HG03442 (cell line): ENCODE measurements around the gene SCNN1B.
"Not testable (repeated sequence)": the region's sequence is repeated elsewhere in the genome, so short reads cannot be mapped to it uniquely, and the experiment has no call there.

Experiments used
- ATAC-seq: cut with Tn5 transposase; IDR thresholded peaks from one replicate; pipeline ENCODE4 v1.9.1; 2021; ENCODE audit warnings: mild to moderate bottlenecking, moderate library complexity; ENCODE audit not compliant: unreplicated experiment

Gene SCNN1B

DNA sequence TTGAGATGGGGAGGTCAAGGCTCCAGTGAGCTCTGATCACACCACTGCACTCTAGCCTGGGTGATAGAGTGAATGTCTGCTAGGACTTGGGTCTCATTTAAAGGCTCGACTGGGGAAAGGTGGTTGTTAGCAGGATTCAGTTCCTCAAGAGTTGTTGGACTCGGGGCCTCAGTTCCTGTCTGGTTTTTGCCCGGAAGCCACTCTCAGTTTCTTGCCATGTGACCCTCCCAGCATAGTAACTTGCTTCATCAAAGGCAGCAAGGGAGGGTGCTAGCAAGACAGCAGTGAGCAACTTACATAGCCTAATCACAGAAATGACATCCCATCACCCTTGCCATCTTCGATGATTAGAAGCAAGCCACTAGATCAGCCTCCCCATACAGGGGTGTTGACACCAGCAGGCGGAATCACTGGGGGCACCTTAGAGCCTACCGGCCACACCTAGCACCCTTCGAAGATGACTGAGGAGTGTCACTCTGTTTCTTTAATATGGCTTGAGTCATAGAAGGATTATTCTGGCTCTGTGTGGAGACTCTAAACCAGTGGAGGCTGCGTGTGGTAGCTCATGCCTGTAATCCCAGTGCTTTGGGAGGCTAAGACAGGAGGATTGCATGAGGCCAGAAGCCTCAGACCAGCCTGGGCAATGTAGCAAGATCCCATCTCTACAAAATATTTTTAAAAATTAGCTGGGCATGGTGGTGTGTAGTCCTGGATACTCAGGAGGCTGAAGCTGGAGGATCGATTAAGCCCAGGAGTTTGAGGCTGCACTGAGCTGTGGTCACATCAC lies 13.2 kb upstream of the SCNN1B start:
- ATAC-seq = no peak

DNA sequence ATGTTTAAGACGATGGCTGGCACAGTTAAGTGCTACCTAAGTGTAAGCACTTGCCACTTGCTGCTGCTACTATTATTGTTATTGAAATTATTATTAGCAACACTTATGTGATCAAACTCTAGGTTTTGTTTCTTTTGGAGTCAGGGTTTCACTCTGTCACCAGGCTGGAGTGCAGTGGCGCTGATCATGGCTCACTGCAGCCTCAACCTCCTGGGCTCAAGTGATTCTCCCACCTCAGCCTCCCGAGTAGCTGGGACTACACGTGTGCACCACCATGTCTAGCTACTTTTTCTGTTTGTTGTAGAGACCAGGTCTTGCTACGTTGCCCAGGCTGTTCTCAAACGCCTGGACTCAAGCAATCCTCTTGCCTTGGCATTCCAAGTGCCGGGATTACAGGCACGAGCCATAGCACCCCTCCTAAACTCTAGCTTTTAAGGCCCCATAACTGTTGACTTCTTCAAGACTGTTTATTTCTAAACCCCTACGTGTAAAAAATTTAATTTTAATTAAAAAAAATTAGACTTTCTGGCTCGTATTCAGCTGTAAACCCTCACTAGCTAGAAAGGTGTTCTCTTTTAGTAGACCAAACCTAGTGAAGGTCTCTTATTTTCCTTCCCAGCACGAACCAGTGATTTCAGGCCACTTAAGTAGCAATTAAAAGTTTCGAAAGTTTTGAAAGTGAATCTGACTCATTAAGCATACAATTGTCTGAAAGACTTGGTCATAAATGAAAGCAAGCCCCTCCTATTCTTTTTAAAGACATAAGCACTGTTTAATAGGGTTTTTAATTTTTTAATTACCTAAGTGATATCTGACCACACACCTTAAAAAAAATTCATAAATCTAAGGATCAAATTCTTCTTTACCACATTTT lies 11.7 kb upstream of the SCNN1B start:
- ATAC-seq = no peak

DNA sequence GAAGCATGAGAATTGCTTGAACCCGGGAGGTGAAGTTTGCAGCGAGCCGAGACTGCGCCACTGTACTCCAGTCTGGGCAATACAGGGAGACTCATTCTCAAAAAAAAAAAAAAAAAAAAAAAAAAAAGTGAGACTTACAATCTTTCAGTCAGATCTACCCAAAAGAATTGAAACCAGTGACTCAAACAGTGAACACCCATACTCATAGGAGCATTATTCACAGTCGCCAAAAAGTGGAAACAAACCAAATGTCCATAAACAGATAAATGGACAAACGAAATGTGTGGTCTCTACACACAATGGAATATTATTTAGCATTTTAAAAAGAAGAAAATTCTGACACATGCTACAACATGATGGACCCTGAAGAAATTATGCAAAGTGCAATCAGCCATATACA lies 9.1 kb upstream of the SCNN1B start:
- ATAC-seq = peak; percentile 67

DNA sequence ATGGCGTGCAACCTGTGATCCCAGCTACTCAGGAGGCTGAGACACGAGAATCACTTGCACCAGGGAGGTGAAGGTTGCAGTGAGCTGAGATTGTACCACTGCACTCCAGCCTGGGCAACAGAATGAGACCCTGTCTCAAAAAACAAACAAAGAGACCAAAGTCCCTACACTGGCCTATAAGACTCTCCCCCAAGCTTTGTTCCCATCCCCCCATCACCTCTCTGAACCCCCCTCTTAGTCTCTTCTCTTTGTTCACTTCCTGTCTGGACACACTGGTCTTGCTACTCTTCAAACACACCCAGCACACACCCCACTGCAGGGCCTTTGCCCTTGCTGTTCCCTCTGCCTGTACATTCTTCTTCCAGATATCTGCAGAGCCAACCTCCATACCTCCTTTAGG lies 7.8 kb upstream of the SCNN1B start:
- ATAC-seq = no peak

DNA sequence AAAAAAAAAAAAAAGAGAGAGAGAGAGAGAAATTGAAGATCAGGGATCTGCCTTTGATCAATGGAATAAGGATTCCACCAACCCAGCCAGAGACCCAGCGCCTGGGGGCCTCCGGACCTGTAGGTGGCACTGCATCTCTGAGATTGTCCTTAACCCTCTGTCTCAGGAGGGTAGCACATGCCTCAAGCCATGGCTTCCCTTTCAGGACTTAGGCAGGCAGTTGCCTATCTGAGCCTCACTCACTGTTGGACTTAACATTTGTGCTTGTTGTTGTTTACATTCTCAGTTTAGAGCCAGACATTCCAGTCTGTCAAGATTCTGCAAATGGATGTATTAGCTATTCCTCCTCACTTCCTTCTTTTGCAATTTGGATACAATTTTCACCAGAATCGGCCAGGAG lies 5.1 kb upstream of the SCNN1B start:
- ATAC-seq = no peak

DNA sequence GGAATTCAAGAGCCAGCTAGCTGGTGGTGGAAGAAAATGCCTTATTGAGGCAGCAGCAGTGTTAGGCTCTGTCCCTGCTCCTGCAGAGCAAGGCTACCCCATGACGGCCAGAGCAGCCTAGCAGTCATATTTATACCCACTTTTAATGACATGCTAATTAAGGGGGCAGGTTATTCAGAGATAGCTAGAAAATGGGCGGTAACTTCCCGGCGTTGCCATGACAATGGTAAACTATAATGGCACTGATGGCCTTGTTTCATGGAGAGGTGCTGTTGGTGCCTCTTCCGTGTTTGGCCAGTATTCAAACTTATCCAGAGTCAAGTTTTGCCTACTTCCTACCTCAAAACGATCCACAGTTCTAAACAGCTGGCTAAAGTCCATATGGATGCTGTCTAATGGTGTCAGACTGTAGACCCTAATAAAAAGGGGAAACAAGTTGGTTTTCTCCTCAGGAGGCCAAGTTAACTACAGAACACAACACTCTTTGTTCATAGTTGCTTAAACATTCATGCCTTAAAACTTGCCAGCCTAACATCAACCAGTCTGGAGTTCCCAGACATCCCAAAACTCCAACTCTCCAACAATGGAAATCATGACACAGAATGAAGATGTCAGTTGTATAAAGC lies 3.7 kb upstream of the SCNN1B start:
- no peak for ATAC-seq

DNA sequence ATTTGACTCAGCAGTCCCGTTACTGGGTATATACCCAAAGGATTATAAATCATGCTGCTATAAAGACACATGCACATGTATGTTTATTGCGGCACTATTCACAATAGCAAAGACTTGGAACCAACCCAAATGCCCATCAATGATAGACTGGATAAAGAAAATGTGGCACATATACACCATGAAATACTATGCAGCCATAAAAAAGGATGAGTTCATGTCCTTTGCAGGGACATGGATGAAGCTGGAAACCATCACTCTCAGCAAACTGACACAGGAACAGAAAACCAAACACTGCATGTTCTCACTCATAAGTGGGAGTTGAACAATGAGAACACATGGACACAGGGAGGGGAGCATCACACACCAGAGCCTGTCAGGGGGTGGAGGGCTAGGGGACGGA lies 2.3 kb upstream of the SCNN1B start:
- ATAC-seq = not testable (repeated sequence)

DNA sequence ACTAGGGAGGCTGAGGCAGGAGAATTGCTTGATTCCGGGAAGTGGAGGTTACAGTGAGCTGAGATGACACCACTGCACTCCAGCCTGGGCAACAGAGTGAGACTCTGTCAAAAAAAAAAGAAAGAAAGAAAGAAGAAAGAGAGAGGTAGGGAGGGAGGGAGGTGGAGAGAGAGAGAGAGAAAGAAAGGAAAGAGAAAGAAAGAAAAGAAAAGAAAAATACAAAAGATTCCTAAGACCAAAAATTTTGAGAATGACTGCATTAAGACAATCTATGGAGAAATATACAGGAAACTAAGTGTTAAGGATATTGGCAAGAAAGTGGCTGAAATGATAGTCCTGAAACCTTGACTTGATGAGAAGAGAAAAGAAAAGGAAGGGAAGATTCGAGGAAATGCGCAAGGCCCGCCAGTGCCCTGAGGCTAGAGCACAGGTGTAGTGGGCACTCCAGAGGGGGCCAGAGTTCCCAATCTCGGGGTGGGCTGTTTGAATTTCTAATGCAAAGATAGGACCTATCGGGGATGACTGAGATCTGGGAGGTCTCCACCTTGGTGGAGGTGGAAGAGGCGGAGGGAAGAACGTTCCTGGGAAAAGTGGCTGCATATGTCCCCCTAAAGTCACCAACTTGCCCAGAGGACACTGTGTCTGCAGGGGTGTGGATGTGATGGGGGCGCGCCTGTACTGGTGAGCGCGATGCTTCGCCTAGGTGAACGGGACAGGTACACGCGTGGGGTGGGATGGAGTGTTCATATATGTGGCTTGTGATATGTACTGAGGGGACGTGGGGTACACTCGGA lies 654 bp upstream of the SCNN1B start:
- ATAC-seq = no peak

DNA sequence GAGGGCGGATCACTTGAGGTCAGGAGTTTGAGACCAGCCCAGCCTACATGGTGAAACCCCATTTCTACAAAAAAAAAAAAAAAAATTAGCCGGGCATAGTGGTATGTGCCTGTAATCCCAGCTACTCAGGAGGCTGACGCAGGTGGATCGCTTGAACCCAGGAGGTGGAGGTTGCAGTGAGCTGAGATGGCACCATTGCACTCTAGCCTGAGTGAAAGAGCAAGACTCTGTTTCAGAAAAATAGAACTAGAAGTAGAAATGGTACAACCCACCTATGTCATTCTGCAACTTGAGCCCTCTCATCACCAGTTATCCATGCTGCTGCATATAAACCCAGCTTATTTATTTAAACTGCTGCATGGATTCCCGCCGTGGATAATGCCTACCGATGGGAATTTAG lies 1.6 kb downstream of the SCNN1B start:
- ATAC-seq = no peak

DNA sequence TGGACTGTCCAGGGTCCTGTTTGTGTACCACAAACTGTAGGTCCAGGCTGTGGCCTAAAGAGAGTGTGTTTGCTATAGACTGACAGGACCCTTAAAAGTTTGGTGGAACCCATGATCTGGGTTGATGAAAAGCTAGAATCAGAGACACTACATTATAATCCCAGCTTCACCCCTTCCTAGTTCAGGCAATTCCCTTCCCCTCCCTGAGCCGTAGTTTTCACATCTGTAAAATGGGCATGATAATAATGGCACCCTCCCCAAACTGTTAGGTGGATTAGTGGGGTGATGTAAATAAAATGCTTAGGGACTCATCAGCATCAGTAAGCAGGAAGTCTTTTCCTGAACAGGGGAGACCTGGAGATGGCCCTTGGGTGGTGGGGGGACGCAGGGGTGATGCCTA lies 2.5 kb downstream of the SCNN1B start:
- no peak for ATAC-seq

DNA sequence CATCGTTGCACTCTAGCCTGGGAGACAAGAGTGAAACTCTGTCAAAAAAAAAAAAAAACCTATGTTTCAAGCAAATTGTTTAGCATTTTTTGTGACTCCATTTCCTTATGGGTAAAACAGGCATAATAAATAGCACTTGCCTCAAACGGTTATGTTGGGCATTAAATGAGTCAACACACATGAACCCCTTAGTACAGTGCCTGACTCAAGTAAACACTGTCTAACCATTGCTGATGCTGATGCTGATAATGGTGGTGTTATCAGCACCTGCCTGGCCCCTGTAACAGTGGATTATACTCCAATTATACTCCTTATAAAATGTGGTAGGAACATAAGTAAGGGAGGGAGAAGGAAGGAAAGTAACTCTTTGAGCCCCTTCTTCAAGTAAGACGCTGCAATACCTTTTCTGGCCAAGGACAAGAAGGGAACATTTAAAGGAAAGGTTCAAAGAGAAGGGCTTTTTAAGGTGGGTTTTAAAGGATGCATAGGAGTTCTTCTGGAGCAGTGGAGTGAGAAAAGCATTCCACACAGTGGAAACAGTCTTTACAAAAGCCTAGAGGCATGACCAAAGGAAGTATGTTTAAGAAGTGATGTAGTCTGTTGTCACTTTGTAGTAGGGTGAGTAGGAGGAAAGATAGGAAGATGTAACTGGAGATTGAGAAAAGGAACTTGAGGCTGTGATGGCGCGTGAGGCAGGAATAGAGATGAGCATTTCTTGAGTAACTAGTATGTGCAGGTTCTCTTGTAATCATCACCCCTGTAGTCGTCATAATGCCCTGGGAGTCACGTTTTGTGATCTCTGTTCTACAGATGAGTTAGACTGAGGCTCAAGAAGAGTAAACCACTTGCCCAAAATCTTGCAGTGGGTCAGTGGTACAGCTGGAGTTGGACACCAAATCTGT lies 4.3 kb downstream of the SCNN1B start:
- ATAC-seq = no peak

DNA sequence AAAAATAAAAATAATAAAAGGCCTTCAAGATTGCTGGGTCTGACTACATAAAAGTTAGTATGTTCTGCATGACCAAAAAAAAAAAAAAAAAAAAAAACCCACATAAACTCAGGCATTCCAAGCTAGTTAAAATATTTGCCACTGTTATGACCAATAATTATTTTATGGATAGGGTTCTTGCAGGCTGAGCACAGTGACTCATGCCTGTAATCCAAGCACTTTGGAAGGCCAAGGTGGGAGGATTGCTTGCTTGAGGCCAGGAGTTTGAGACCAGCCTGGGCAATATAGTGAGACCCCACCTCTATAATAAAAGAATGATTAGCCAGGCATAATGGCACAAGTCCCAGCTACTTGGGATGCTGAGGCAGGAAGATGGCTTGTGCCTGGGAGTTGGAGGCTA lies 8.1 kb downstream of the SCNN1B start:
- ATAC-seq = no peak

DNA sequence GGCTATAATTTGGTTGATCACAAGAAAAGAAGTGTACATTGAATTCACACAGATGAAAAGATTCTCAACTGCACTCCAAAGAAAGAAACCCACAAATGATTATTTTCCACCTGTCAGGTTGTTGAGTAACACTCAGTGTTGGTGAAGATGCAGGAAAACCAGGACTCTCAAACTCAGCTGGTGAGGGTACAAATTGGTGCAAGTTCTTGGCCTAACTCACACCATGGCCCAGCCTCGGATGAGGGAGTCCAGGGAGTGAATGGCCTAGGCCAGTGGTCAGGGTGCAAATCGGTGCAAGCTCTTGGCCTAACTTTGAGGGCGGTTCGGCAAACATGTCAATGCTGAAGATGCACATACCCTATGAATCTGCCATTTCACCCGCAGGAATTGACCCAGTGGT lies 8.6 kb downstream of the SCNN1B start:
- ATAC-seq = no peak

DNA sequence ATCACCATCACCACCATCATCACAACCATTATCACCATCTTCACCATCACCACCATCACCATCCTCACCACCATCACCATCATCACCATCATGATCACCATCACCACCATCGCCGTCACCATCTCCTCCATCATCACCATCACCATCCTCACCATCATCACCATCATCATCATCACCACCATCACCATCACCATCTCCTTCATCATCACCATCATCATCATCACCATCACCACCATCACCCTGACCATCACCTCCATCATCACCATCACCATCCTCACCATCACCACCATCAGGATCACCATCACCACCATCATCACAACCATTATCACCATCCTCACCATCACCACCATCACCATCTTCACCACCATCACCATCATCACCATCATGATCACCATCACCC lies 14.1 kb downstream of the SCNN1B start:
- no peak for ATAC-seq

DNA sequence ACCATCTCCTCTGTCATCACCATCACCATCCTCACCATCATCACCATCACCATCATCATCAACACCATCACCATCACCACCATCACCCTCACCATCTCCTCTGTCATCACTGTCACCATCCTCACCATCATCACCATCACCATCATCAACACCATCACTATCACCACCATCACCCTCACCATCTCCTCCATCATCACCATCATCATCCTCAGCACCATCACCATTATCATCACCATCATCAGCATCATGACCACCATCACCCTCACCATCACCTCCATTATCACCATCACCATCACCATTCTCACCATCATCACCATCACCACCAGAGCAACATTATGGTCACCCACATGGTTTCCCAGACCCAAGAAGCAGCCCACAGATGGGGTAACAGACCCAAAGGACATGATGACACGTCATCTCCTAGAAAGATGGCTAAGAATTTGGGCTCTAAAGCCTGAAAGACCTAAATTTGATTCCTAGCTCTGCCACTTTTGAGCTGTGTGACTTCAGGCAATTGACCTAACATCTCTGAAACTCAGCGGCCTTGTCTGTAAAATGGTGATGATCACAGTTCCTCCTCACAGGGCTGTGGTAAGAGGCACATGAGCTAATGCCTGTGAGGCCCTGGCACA lies 14.6 kb downstream of the SCNN1B start:
- ATAC-seq = no peak

DNA sequence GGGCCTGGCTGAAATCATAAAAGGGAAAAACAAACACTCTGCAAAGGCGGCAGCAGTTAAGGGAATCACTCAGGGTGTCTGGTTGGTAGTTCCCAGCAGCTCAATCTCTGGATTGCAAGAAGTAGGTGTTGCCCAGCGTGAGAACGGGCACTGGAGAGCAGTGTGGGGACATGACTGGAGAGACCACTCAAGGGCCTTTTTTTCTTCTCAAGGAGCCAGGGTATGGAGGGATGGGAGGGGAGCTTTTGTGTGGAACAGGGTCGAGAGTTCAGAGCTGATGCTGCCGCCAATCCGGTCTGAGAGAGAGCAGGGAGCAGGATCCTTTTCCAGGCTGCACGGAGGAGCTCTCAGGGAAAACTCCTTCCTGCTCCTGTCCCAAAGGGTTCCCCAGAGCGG lies 15.2 kb downstream of the SCNN1B start:
- ATAC-seq = no peak

DNA sequence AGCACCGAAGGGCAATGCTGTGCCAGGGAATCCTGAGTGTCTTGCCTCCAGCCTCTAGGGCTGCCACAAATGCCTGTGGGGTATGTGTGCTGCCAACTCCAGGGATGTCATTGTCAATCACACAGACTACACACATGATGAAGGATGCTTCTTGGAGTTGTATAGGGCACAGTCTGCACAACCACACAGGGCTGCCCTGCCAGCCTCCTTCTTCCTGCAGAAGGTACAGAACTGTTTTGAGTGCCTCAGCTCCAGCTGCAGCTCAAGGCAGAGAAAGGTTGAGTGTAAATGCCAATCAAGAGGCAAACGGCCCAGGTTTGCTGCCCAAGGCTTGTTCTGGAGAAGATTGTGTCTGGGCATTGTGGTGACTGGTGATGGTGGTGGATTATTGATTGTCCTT lies 15.6 kb downstream of the SCNN1B start:
- ATAC-seq = no peak

DNA sequence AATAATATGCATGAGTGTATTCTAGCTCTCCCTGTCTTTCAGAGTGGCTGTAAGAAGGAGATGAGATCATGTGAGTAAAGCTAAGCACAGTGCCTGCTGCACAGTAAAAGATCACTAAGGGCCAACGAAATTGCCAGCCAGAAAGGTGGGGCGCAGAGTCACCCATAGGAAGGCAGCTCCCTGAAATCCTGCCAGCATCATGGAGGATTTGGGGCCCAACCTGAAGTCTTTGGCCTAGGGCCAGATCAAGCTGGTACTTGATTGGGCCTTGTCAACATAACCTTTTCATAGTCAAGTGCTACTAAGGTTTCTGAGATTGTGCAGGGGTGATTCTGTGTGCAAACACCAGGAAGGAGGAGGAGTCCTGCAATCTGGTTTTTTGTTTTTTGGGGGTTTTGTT lies 16.5 kb downstream of the SCNN1B start:
- no peak for ATAC-seq

DNA sequence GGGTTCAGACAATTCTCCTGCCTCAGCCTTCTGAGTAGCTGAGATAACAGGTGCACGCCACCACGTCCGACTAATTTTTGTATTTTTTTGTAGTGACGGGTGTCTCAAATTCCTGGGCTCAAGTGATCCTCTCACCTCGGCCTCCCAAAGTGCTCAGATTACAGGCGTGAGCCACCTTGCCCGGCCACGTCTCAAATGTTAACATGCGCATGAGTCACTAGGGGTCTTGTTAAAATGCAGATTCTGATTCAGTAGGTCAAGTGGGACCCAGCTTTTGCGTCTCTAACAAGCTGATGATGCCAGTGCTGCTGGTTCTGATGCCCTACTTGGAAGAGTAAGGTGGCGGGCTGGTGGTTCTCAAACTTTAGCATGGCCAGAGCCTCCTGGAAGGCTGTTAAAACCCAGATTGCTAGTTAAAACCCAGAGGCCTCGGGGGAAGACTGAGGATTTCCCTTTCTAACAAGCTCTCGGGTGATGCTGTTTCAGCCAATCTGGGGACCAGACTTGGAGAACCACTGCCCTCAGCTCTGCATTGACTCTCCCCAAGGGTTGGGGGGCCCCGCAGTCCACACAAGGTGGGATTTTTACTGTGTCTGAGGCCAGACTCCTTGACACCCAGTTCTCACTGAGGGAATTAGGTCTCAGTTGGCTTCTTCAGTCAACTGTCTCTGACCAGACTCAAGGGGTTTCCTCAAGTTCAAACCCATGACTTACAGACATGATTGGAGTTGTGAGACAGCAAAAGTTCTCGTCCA lies 17.9 kb downstream of the SCNN1B start:
- no peak for ATAC-seq
